K562 (cell line): Measurements from ENCODE around the gene RPLP2. TPM values are rescaled to one million over a fixed set of nuclear protein-coding genes. Genes with fewer than 3 reads are reported as not detected.

Experiments used
- ARHGAP35 ChIP-seq: fragments of 450-650 bp; IDR thresholded peaks from 2 replicates; pipeline ENCODE4 v1.6.1; 2018; ENCODE audit not compliant: partially characterized antibody
- CREB1 ChIP-seq, 2 experiments: sonication (generic) in 1 of 2; formaldehyde crosslinking in 1 of 2; IDR thresholded peaks; 2 replicates each; pipeline versions ENCODE4 v1.6.1 to v1.8.0; 2012 to 2022; ENCODE audit warnings: inconsistent platforms in 1 of 2, mild to moderate bottlenecking in 1 of 2, missing genetic modification reagents in 1 of 2, moderate library complexity in 1 of 2
- DDX20 ChIP-seq: fragments of 450-650 bp; IDR thresholded peaks from 2 replicates; pipeline ENCODE4 v1.6.1; 2016; ENCODE audit warnings: missing genetic modification characterization, low read depth, mild to moderate bottlenecking, missing compliant biosample characterization, moderate library complexity
- EP300 ChIP-seq: IDR thresholded peaks from 2 replicates; pipeline ENCODE4 v1.6.1; 2012; ENCODE audit warnings: low read length, improper control_type of control experiment
- EP400 ChIP-seq: fragments of 450-650 bp; IDR thresholded peaks from 2 replicates; pipeline ENCODE4 v1.6.1; 2017; ENCODE audit warnings: antibody characterized with exemption, mild to moderate bottlenecking, moderate library complexity
- GABPA ChIP-seq: fragments of 200-800 bp; sonication (Bioruptor generic); conservative IDR thresholded peaks from 2 replicates; pipeline ENCODE4 v1.6.1; 2016; ENCODE audit warnings: low read depth, missing genetic modification characterization, missing compliant biosample characterization
- GATAD2B ChIP-seq: fragments of 450-650 bp; IDR thresholded peaks from 2 replicates; pipeline ENCODE4 v1.6.1; 2017; ENCODE audit warnings: mild to moderate bottlenecking, borderline replicate concordance
- HDAC1 ChIP-seq, 2 experiments: fragments of 450-650 bp; IDR thresholded peaks; 2 replicates each; pipeline ENCODE4 v1.6.1; 2016 to 2017; ENCODE audit warnings: inconsistent platforms in 1 of 2, mild to moderate bottlenecking in 1 of 2, moderate library complexity in 1 of 2
- HIVEP1 ChIP-seq: fragments of 250-450 bp; sonication (Bioruptor Pico); IDR thresholded peaks from 2 replicates; pipeline ENCODE4 v1.4.0; 2020; ENCODE audit warnings: mild to moderate bottlenecking
- MITF ChIP-seq: IDR thresholded peaks from 2 replicates; pipeline ENCODE4 v1.6.1; 2014; ENCODE audit warnings: antibody characterized with exemption
- MNT ChIP-seq, 2 experiments: fragments of 450-650 bp; conservative IDR thresholded peaks; 2 replicates each; pipeline ENCODE4 v1.6.1; 2017; ENCODE audit warnings: mild to moderate bottlenecking in 2 of 2, moderate library complexity in 2 of 2
- NRF1 ChIP-seq, 2 experiments: fragments of 450-650 bp; IDR thresholded peaks in 1 of 2; conservative IDR thresholded peaks in 1 of 2; 2 replicates each; pipeline ENCODE4 v1.6.1; 2014; ENCODE audit warnings: mild to moderate bottlenecking in 2 of 2
- PHB2 ChIP-seq: fragments of 450-650 bp; IDR thresholded peaks from 2 replicates; pipeline ENCODE4 v1.6.1; 2017; ENCODE audit warnings: low read depth
- PRMT5 ChIP-seq: sonication (generic); formaldehyde crosslinking; IDR thresholded peaks from 2 replicates; pipeline ENCODE4 v1.5.0; 2020; ENCODE audit warnings: missing genetic modification reagents
- TFE3 ChIP-seq: fragments of 450-650 bp; formaldehyde crosslinking; IDR thresholded peaks from 2 replicates; pipeline ENCODE4 v1.4.0; 2020; ENCODE audit warnings: mild to moderate bottlenecking, mixed read lengths
- XRCC4 ChIP-seq: IDR thresholded peaks from one replicate; pipeline ENCODE4 v1.6.1; 2011; ENCODE audit not compliant: insufficient read depth, insufficient read length; ENCODE audit errors: extremely low read depth
- XRCC5 ChIP-seq: fragments of 200-400 bp; formaldehyde crosslinking; IDR thresholded peaks from 2 replicates; pipeline ENCODE4 v1.6.1; 2017; ENCODE audit warnings: low read depth, mild to moderate bottlenecking, low read length
- ZNF12 ChIP-seq: sonication (generic); formaldehyde crosslinking; IDR thresholded peaks from 2 replicates; pipeline ENCODE4 v1.4.0; 2020; ENCODE audit warnings: mild to moderate bottlenecking, missing genetic modification reagents
- ZNF184 ChIP-seq: sonication (generic); formaldehyde crosslinking; IDR thresholded peaks from 2 replicates; pipeline ENCODE4 v1.5.0; 2020; ENCODE audit warnings: missing genetic modification reagents
- ZNF274 ChIP-seq: IDR thresholded peaks from 2 replicates; pipeline ENCODE4 v1.6.1; 2011; ENCODE audit warnings: low read depth, mild to moderate bottlenecking, low read length, moderate library complexity, borderline replicate concordance
- ZNF589 ChIP-seq: fragments of 200-800 bp; sonication (Bioruptor generic); IDR thresholded peaks from 2 replicates; pipeline ENCODE4 v1.6.1; 2016; ENCODE audit warnings: low read depth, missing genetic modification characterization, missing compliant biosample characterization
- polyA plus RNA-seq, 8 experiments: library from polyadenylated mRNA; depleted of rRNA in 4 of 8; stranded (reverse) in 5 of 8; unstranded in 3 of 8; fragments of >200 nt; fragmentation: Nextera tagmentation in 2 of 8; fragmentation: Illumina TruSeq in 1 of 8; extraction: Ambion mirVana in 2 of 8; extraction: Trizol in 1 of 8; gene quantifications; 2 replicates each; pipeline versions ENCODE4 v1.2.1 to v1.2.3, GENCODE V29; 2011 to 2014; ENCODE audit warnings: inconsistent platforms in 1 of 8, missing spikeins in 1 of 8
- total RNA-seq, 7 experiments: library from RNA; depleted of rRNA in 6 of 7; stranded (reverse); fragments of >200 nt in 6 of 7; fragmentation: Illumina TruSeq in 2 of 7; extraction: Trizol in 2 of 7; gene quantifications; 2 replicates each; pipeline versions ENCODE4 v1.2.1 to v1.2.3, GENCODE V29; 2011 to 2021; ENCODE audit warnings: low replicate concordance in 1 of 7
- TF ChIP-seq, protein P1 (sequence below): fragments of 250-450 bp; sonication (Bioruptor Pico); IDR thresholded peaks from 2 replicates; pipeline ENCODE4 v1.5.0; 2022; ENCODE audit warnings: mild to moderate bottlenecking

RPLP2 gene
- total and polyA plus RNA-seq, 9 of the 15 experiments (the other 6 are each of a cell fraction or from before 2014, with no cell fraction given) = 528 to 3,807 (median 1,633) TPM

GRCh38 chr11:797296-798092 lies 12.3 kb upstream of the RPLP2 start (continued):
- TF ChIP-seq XRCC4 (no peak), PHB2 (no peak), XRCC5 (no peak), ZNF12 (CRISPR knock-in tag) (no peak), EP300 (no peak), MNT (conservative IDR thresholded peaks at IDR 0.05) (peak; percentile 84 to 91), GABPA (tag) (peak; percentile 46; the same call in 1 of the 2 replicates), CREB1 (IDR thresholded peaks at IDR 0.05) (no peak), CREB1 (CRISPR knock-in tag; IDR thresholded peaks at IDR 0.05) (no peak; the same call in 1 of the 2 replicates), ARHGAP35 (no peak), ZNF274 (no peak), GATAD2B (no peak), NRF1 (conservative IDR thresholded peaks at IDR 0.05 in 1 of 2, IDR thresholded peaks at IDR 0.05 in 1 of 2) (peak; percentile 6 to 35; a peak in 1 of 4 replicates), MITF (no peak), HDAC1 (IDR thresholded peaks at IDR 0.05) (peak in 1 of 2 experiments; percentile 85; a peak in 2 of 4 replicates), DDX20 (tag) (no peak), ZNF589 (no peak), EP400 (peak; percentile 89; the same call in 1 of the 2 replicates), PRMT5 (peak; percentile 59; the same call in 1 of the 2 replicates), ZNF184 (CRISPR knock-in tag) (no peak), TFE3 (CRISPR knock-in tag) (no peak), HIVEP1 (no peak)
- TF ChIP-seq, protein P1, sequence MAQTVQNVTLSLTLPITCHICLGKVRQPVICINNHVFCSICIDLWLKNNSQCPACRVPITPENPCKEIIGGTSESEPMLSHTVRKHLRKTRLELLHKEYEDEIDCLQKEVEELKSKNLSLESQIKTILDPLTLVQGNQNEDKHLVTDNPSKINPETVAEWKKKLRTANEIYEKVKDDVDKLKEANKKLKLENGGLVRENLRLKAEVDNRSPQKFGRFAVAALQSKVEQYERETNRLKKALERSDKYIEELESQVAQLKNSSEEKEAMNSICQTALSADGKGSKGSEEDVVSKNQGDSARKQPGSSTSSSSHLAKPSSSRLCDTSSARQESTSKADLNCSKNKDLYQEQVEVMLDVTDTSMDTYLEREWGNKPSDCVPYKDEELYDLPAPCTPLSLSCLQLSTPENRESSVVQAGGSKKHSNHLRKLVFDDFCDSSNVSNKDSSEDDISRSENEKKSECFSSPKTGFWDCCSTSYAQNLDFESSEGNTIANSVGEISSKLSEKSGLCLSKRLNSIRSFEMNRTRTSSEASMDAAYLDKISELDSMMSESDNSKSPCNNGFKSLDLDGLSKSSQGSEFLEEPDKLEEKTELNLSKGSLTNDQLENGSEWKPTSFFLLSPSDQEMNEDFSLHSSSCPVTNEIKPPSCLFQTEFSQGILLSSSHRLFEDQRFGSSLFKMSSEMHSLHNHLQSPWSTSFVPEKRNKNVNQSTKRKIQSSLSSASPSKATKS (CRISPR knock-in tag) = no peak
